Hepatocyte (in vitro differentiated cells): ENCODE data around the gene TRIM6.

Source experiments
- CTCF ChIP-seq: fragments of 200-600 bp; sonication (generic); IDR thresholded peaks from 2 replicates; pipeline ENCODE4 v1.5.1; 2016; ENCODE audit warnings: antibody characterized with exemption, mild to moderate bottlenecking; ENCODE audit not compliant: poor library complexity
- EZH2 ChIP-seq: fragments of 200-600 bp; sonication (generic); IDR thresholded peaks from 2 replicates; pipeline ENCODE4 v1.6.1; 2016; ENCODE audit warnings: antibody characterized with exemption, mild to moderate bottlenecking, borderline replicate concordance
- EZH2phosphoT487 ChIP-seq: fragments of 200-600 bp; sonication (generic); IDR thresholded peaks from one replicate; pipeline ENCODE4 v1.6.1; 2018; ENCODE audit warnings: antibody characterized with exemption, mild to moderate bottlenecking, low read depth, moderate library complexity; ENCODE audit not compliant: unreplicated experiment, severe bottlenecking

DNA sequence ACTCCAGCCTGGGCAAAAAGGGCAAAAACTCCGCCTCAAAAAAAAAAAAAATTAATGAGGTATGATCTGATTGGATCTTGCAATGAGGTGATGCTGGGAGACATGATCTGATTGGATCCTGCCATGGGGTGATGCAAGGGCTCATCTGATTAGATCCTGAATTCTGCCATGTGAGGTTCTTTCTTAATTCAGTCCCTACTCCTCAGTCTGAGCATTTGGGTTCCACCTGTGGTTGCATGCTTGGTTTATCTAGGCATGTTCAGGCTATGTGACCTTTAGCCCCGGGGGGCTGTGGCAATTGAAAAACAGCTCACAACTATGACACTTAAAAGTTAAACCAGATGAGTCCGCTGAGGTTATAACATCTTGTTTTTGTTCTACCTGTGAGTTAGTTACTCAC is 4.8 kb upstream of the TRIM6 start:
- TF ChIP-seq EZH2, result no peak
- TF ChIP-seq CTCF, result no peak
- no peak for TF ChIP-seq EZH2phosphoT487
